ENCODE data around the gene ERC2.

The ERC2 gene

DNA sequence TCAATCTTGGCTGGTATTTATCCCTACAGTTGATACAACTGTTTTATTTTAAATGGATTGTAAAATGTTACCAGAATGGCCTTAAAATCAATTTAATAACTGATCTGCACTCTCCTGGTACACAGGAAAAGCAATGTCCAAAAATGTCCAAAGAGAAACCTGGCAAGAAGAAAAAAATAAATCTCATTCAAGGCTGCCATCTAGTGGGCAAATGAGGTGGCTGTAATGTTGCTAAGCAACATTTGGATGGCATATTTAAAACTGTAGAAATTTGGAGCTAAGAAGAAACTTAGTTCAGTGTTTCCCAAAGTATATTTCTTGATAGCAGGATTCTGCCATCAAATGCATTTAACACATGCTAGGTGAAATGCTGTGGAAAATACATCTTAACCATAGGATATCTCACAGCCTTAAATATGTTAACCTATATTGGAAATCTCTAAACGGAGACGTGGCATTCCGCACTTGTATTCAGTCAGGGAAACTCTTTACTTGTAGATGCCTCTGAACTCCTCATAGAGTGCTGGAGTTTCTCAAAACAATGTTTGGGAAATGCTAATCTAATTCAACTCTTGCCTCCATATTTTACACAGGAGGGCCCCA, 216.8 kb downstream of the ERC2 start:
- DNase-seq (ENCODE audit: low read depth): no peak

DNA sequence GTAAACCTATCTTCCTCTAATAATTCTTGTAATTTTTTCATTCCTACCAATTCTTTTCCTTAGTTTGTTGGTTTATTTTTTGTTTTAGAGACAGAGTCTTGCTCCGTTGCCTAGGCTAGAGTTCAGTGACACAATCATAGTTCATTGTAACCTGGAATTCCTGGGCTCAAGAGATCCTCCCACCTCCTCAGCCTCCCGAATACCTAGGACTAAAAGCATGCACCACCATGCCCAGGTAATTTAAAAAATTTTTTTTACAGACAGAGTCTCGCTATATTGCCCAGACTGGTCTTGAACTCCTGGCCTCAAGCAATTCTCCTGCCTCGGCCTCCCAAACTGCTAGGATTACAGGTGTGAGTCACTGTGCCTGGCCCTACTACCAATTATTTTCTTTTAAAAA, 220.2 kb downstream of the ERC2 start:
- DNase-seq (ENCODE audit: low read depth): no peak

DNA sequence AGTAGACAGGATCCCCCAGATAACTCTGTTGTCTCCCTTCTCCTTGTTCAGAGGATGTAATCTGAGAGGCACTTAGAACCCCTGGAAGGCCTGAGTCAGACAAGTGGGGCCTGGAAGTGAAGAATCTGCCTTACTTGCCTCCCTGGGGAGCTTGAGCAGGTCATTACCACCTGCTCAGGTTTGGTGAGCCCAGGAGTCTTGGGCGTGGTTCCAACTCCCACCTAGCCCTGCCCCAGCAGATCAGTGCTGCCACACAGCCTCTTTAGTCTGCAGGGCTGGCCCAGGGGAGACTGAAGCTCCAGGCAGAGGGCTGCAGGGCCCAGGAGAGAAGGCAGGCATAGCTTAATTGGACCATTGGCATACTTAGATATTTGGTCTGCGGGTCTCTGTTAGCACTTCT, 230.0 kb downstream of the ERC2 start:
- no peak for DNase-seq (ENCODE audit: low read depth)

DNA sequence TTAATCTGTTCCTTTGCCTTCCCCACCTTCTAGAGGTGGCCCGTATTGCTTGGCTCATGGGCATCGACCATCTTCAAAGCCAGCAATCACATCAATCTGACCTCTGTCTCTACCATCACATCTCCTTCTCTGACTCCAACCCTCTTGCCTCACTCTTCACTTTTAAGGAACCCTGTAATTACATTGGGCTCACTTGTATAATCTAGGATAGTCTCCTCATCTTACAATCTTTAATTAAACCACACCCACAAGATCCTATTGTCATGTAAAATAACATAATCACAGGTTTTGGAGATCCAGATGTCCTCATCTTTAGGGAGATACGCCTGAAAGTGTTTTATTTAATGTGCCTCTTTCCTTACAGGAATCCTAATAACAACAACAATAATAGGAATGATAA, 234.5 kb downstream of the ERC2 start:
- DNase-seq (ENCODE audit: low read depth): no peak

- DNase-seq (ENCODE audit: low read depth): no peak
These were observed 239.0 kb downstream of the ERC2 start for GRCh38 chr3:56229311-56229710.

DNA sequence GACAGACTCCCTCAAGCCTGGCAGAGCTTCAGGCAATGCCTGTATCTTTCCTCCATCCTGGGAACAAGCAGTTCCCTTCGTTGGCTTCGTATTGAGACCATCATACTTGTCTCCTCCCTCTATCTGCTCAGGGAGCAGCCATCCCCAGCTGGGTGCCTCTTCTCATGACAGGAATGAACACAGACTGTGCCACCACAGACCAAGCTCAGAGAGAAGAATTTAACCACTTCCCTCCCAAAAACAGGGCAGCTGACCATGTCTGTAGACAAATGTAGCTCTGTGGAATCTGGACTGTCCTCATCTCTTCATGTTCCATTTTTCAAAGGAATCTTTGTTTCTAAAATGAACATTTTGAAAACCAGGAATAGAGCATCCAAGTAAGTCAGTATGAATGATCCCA, 245.4 kb downstream of the ERC2 start:
- DNase-seq (ENCODE audit: low read depth): no peak

- no peak for DNase-seq (ENCODE audit: low read depth)
These were observed 248.1 kb downstream of the ERC2 start for GRCh38 chr3:56219894-56220805.

DNA sequence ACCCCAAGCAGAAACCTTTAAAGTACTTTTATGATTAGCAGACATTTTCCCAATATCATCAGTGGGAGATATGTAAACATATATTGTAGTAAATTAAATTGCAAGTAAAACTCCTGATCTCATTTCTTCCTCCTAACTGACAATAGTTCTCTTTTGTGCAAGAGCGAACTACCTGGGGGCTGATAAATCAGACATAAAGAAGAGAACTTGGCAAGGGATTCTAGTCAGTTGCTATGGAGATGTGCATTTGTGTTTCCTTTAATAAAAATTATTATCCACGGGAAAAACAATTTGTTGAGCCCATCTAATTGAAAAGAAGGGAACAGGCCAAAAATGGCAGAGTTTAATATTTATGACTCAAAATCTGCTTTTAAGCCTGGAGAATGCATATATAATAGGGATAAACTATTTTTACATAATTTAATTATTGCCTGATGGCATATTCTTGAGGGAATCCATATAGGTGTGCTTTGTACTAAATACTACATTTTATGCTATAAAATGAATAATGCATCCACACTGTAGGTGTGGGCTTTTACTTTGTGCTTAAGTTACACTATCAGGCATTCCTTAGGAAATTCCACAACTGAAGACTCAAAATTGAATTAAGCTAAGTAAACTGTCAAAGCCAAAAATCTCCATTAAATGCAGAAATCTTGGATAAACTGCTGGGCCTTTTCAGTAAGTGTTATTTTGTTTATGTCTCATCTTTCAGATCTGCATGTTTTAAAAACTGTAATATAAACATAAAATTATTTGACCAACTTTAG, 258.1 kb downstream of the ERC2 start:
- DNase-seq (ENCODE audit: low read depth): no peak

- no peak for DNase-seq (ENCODE audit: low read depth)
These were observed 260.3 kb downstream of the ERC2 start for GRCh38 chr3:56207922-56208321.

GRCh38 chr3:56205406-56205805, 262.9 kb downstream of the ERC2 start:
- DNase-seq (ENCODE audit: low read depth): no peak

GRCh38 chr3:56202997-56203396, 265.3 kb downstream of the ERC2 start:
- no peak for DNase-seq (ENCODE audit: low read depth)

DNA sequence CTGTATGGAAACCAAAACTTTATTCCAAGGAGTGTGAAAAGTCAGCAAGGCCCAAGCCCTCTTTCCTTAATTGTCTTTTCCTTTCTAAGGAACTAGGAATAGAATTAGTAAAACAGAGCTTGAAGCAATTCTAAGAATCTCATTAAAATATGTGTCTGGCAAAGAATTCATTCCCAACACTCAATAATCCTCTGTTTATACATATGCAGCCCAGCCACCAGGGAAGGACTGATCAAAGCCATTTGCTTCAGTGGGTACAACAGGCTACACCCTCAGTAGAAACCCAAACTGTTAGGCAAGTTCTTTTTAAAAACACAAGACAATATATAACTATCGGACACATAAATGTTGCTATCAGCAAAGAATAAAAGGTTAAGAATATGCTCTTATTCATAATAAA, 266.9 kb downstream of the ERC2 start:
- DNase-seq (ENCODE audit: low read depth): no peak

DNA sequence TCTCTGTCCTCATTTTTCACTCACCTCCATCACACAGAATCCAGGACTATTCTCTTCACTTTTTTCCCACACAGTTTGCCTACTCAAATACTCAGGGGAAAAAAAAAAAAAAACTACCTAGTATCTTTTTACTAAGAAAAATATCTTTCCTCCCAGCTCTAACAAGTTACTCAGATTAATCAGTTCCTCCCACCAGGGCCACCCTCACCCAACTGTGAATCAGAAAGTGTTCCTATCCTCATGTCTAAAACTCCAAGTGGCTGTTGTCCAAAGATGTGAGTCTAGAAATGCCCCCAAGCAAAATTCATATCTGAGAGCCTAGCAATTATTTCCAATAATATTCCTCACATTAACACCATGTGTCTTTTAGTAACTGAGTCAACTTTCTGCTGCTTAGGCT, 268.0 kb downstream of the ERC2 start:
- DNase-seq (ENCODE audit: low read depth): no peak

DNA sequence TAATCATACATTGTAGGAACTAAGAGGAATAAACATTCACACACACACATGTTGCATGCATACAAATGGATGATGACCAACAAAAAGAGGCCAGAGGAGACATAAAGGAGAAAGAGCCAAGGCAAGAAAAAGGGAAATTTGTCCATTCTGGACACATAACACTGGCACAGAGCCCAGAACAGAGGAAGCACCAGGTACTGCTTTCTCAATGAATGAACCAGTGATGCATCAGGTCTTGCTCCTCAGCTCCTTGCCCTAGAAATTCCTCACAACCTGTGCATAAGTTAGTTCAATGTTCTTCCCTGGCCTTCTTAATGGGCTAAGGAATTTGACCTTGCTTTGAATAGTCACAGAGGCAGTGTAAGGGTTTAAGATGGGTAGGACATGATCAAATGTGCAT, 270.3 kb downstream of the ERC2 start:
- DNase-seq (ENCODE audit: low read depth): no peak

DNA sequence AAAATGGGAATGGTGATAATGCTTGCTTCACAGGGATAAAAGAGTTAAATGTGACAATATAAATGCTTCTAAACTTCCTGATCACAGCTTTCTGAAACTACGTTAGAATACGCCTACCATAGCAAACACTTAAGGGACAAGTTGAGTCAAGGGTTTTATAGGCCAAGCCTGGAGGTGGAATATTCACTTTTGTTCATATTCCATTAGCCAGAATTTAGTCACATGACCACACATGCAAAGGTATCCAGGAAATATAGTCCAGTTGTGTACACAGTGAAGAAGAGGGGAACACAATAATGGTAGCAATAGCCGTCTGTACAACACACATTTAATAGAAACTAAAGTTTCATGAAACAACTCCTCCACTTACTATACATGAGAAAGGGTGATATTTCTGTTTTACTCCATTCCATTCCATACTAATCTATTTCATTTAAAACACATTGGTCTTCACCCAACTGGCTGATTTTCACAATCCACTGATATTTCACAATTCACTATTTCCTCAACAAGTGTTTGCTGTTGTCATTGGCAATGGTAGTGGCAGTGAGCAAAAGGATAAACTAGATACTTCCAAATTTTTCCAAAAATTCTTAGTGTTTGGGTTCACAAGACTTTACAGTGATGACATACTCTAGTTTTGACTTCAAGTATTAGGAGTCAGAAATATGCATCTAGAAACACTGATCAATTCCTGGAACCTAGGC, 270.9 kb downstream of the ERC2 start:
- DNase-seq (ENCODE audit: low read depth): no peak

DNA sequence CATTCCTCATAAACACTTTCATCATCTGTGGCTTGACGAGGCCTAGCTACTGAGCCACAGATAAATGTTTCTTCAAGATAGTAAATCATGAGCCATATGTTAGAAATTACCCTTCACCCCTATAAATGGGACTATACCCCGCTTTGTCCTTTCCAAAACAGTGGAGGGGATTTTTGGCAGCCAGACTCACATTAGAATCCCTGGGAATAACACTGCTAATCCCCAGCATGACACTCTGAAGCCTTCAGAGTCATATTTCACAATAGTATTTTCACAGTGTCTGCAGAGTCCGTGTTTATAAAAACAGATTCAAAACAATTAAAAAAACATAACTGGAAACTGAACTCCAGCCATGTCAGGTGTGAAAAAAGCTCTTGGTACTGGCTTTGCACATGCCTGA, 271.6 kb downstream of the ERC2 start:
- DNase-seq (ENCODE audit: low read depth): no peak

- DNase-seq (ENCODE audit: low read depth): no peak
These were observed 274.7 kb downstream of the ERC2 start for GRCh38 chr3:56193519-56193918.

DNA sequence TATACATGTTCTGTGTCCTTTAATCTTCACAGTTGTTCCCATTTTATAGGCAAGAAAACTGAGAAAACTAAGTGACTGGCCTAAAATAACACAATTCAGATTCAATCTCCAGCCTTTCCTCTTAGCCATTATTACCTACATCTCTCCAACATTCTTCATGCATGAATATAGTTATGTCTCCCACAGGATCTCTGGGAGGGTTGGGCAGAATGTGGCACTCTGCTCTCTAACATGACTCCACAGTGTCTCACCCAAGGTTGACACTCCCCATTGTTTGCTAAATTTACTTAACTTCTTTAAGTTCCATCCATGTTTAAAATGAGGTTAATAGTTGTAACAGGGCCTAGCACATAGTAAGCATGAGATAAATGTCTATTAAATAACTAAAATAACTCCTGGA, 276.3 kb downstream of the ERC2 start:
- no peak for DNase-seq (ENCODE audit: low read depth)

DNA sequence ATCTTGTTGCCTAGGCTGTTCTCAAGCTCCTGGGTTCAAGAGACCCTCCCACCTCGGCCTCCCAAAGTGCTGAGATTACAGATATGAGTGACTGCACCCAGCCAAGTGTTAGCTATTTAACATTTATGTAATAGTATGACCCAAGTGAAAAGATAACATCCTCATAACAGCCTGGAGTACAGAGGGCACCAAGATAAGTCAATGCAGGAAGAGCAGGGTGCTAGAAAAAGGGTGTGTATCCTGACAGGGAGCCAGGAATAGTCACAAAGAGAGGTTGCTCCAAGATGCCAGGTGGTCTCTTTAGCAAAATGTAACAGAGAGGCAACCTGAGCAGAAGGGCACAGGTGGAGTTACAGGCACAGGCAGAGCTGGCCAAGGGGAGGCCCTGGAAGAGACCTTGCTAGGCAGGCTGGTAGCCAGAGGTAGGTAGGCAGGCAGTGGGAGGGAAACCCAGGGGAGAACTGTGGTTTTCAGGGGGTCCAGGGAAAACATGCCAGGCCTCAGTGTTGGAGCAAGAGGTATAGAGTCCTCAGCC, 277.4 kb downstream of the ERC2 start:
- DNase-seq (ENCODE audit: low read depth): no peak

- no peak for DNase-seq (ENCODE audit: low read depth)
These were observed 278.1 kb downstream of the ERC2 start for GRCh38 chr3:56190130-56190529.

DNA sequence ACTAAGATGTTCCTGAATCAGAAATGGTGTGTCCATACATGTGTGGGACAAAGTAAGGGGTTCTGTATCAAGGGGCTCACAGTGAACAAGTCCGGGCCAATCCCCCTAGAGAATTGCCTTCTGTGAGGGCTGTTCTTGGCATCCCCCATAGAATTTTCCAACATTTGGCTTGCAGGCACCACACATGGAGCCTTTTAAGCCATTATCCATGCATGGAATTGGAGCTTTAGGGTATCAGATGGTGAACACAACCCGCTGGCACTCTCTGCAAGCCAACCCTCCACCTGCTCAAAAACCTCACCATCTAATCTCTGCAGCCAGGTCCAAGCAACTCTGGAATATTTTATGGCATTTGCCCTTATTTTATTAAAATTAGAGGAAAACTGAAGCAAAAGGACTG, 278.7 kb downstream of the ERC2 start:
- DNase-seq (ENCODE audit: low read depth): no peak

GRCh38 chr3:56188201-56188600, 280.1 kb downstream of the ERC2 start:
- DNase-seq (ENCODE audit: low read depth): no peak

Measured in activated T-cell treated with anti-CD3 and anti-CD28 coated beads for 24 hours (primary cell).